GM23248 (cell line): ENCODE measurements around the gene GAB3.

Source experiments
- EZH2 ChIP-seq: fragments of 200-600 bp; sonication (generic); IDR thresholded peaks from 2 replicates; pipeline ENCODE4 v1.6.1; 2018; ENCODE audit warnings: antibody characterized with exemption, mild to moderate bottlenecking; ENCODE audit not compliant: insufficient read depth, poor library complexity, severe bottlenecking
- EZH2phosphoT487 ChIP-seq: fragments of 200-600 bp; sonication (generic); IDR thresholded peaks from 2 replicates; pipeline ENCODE4 v1.6.1; 2018; ENCODE audit warnings: antibody characterized with exemption, moderate library complexity, mild to moderate bottlenecking, low read depth; ENCODE audit not compliant: insufficient read depth

- no peak for TF ChIP-seq EZH2
- TF ChIP-seq EZH2phosphoT487, result no peak
Measured at GRCh38 chrX:154717824-154718223, 33.1 kb downstream of the GAB3 start.
